Nucleus accumbens (tissue), 56 donors: ENCODE measurements around the gene POFUT2.
A peak's percentile ranks its signal among the peaks of the same experiment; 100 is the strongest.

Source experiments
- DNase-seq, 56 donors: peaks; one replicate each; lab custom pipeline; 2025; lab: John Stamatoyannopoulos, UW

Gene POFUT2

DNA sequence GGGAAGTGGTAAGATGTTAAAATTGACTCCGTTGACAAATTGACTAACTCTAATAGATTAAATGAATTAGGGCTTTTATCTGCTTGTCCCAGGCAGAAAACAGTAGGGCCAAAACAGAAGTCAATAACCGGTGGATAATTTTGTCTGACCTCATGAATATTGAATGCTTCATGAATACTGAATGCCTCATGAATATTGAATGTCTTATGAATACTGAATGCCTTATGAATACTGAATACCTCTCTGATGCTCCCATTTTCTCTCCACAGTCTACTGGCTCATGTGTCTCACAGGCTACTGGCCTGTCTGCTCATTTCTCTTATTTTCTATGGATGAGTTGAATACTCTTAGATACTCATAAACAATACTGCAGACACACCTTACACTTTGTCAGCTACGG, 56.0 kb downstream of the POFUT2 start:
- no peak for DNase-seq

DNA sequence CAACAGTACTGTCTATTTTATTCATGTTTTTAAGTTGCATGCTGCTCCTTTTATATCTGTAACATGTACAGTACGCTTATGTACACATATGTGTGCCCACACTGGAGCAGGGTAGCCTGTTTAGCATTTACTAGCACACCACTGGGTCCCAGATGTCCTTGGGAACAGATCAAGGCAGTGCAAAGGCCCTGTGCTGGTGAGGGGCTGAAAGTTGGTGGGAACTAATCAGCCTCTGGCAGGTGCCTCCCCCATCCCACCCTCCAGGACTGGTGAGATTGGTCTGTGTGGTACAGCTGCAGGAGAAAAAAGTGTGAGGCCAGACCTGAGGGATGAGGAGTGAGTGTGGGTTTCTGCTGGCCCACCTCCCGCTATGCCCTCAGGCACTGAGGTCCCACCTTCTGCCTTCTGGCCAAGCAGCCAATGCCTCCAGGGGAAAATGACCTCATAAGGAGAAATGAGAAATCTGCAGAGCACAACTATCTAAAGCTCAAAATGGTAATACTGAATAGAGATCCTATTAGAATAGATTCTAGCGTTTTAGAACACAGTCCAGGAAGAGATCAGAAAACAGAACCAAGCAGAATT, 58.9 kb downstream of the POFUT2 start:
- no peak for DNase-seq

GRCh38 chr21:45228171-45228641, 59.5 kb downstream of the POFUT2 start:
- peak in 26 of 56 donors; percentile 22 to 83 (median 59) for DNase-seq

DNA sequence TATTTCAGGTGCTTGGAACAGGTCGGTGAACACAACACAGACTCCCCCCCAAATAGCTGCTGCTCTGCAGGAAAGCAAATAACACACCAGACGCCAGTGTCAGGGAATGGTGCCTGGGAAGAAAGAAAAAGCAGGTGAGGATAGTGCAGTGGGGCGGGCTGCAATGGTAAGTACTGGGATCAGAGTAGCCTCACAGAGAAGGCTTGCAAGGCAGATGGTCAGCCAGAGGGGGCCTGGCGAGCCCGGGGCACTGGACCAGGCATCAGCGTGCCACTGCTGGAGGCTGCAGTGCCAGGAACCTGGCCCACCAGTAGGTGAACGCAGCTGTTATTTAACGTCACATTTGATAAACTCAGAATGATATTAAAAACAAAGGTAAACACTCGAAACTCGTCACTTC, 60.0 kb downstream of the POFUT2 start:
- DNase-seq, result no peak

- DNase-seq, result no peak
Measured at GRCh38 chr21:45226540-45227326, 61.0 kb downstream of the POFUT2 start.

DNA sequence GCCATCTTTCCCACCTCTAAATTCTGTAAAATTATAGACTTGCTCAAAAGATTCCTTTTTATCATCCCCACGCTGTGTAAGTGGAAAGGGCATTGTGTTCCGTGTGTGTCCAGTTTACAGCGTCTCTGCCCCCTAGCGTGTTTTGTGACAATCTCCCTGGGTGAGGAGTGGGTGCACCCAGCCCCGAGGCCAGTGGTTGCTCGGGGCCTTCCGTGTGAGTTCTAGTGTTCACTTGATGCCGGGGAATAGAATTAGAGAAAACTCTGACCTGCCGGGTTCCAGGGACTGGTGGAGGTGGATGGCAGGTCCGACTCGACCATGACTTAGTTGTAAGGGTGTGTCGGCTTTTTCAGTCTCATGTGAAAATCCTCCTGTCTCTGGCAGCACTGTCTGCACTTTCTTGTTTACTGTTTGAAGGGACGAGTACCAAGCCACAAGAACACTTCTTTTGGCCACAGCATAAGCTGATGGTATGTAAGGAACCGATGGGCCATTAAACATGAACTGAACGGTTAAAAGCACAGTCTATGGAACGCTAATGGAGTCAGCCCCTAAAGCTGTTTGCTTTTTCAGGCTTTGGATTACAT, 61.9 kb downstream of the POFUT2 start:
- DNase-seq, result no peak

DNA sequence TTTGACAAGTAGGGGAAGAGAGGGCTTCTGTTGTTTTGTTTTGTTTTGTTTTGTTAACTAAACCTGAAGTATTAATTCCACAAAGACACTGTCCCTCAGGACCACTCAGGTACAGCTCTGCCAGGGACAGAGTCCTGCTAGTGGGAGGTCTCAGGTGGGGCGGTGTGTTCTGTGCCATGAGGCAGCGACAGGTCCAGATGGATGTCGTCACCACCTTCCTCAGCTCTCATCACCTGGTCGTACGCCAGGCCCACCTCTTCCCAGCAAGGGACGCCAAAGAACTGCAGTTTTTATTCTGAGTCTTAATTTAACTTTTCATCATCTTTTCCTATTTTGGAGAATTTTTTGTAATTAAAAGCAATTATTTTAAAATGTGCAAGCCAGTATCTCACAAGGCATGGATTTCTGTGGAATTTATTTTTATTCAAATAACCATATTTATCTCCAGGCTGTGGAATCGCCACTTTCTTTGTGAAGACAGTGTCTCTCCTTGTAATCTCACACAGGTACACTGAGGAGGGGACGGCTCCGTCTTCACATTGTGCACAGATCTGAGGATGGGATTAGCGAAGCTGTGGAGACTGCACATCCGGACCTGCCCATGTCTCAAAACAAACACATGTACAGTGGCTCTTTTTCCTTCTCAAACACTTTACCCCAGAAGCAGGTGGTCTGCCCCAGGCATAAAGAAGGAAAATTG, 62.5 kb downstream of the POFUT2 start:
- no peak for DNase-seq

DNA sequence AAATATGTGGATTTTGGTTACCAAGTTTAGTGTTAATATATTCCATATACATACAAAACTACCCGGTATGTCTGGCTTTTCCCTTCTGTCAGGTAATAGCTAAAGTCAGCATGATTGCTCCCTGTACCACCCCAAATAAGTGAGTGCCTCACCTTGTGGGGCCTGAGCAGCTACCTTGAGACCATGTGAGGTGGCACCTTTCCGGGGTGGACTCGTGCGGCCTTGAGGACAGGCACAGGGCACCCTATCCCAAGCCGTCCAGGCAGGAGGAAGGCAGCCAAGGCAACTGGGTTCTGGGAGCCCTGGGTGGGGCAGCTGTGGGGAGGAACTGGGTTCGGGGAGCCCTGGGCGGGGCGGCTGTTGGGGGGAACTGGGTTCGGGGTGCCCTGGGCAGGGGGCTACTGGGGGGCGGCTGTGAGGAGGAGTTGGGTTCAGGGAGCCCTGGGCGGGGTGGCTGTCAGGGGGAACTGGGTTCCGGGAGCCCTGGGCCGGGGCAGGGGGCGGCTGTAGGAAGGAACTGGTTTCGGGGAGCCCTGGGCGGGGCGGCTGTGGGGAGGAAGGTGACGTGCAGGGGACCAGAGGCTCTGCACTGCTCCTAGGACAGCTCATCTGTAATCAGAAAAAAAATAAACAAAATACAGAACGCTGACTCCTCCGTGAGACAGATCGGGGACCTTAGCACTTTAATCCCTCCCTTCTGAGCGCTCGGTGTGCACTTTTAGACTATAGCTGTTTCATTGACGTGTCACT, 63.3 kb downstream of the POFUT2 start:
- DNase-seq, result peak in 1 of 56 donors; percentile 10

DNA sequence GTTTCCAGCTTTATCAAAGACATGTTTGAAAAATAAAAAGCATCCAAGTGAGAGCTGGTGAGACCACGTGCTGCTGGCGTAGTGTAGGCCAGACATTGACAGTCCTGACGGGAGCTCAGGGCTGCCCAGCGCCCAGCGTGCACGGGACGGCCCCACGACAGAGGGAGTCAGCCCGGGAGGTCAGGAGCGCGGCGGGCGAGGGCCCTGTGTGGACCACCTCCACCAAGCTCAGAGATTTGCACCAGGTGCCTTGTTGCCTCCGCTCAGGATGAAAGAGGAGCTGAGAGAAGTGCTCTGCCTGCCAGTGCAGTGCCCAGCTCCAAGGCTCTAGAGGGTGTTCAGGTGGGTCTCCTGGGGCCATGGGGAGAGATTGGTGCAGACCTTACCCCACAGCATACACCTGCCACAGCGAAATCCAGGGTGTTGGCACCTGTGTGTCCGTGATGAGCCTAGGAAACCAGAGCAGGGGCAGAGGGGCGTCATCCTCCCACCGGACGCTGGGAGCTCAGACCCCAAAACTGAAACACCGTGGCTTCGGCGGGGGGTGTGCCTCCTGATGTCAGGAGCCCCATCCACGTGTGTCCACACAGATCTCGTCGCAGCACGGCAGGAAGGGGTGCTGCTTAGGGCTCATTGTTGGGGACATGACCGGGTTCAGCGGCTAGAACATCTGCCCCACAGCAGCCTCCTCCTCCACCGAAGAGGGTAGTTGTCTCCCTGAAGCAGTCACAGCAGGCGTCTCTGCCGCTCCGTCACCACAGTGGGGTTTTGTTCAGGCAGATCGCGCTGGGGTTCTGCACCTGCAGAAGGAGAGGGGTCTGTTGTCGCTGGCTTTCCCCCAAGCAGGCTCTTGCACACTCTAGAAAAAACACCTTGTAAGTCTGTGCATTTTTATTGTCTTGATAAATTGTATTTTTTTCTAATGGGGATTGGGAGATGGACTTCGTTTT, 64.2 kb downstream of the POFUT2 start:
- DNase-seq, result no peak

- no peak for DNase-seq
Measured at GRCh38 chr21:45222001-45222400, 65.7 kb downstream of the POFUT2 start.

GRCh38 chr21:45220714-45221490, 66.8 kb downstream of the POFUT2 start:
- no peak for DNase-seq

- no peak for DNase-seq
Measured at GRCh38 chr21:45220071-45220481, 67.6 kb downstream of the POFUT2 start.

DNA sequence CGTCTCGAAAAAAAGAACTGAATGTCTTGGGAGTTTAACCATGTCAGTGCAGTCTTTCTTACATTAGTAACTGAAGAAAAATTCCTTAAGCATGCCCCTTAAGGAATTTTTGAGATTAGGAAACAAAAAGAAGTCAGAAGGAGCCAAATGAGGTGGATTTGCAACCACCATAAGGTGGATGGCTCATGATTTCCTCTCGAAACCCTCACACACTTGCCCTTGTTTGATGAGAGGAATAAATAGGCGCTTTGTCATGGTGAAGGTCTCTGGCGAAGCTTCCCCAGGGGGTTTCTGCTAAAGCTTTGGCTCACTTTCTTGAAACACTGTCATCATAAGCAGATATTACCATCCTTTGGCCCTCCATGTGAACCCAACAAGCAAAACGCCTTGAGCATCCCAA, 68.2 kb downstream of the POFUT2 start:
- no peak for DNase-seq

GRCh38 chr21:45217010-45217409, 70.7 kb downstream of the POFUT2 start:
- no peak for DNase-seq

- no peak for DNase-seq
Measured at GRCh38 chr21:45215213-45215612, 72.5 kb downstream of the POFUT2 start.
